Neuronal stem cell (in vitro differentiated cells): ENCODE results near the gene SLC5A5.
A peak's percentile ranks its signal among the peaks of the same experiment; 100 is the strongest.

Experiments used
- DNase-seq: peaks from one replicate; pipeline ENCODE4 v3.0.0-alpha.2; 2013; ENCODE audit warnings: low spot score
- H2AFZ ChIP-seq: one replicate; pipeline ENCODE4 v1.6.1; 2013; ENCODE audit warnings: mild to moderate bottlenecking, low read length, inconsistent platforms
- H2AK5ac ChIP-seq: 2 replicates; pipeline ENCODE4 v1.6.1; 2013; ENCODE audit warnings: low read depth, mild to moderate bottlenecking, inconsistent platforms, low read length, moderate library complexity, mixed read lengths
- H2BK120ac ChIP-seq: 2 replicates; pipeline ENCODE4 v1.6.1; 2013; ENCODE audit warnings: low read depth, mild to moderate bottlenecking, inconsistent platforms, low read length, moderate library complexity, mixed read lengths
- H2BK12ac ChIP-seq: one replicate; pipeline ENCODE4 v1.6.1; 2013; ENCODE audit warnings: low read length, inconsistent platforms
- H2BK15ac ChIP-seq: 2 replicates; pipeline ENCODE4 v1.6.1; 2013; ENCODE audit warnings: mild to moderate bottlenecking, low read length, inconsistent platforms, mixed read lengths
- H2BK5ac ChIP-seq: one replicate; pipeline ENCODE4 v1.6.1; 2013; ENCODE audit warnings: inconsistent platforms, mild to moderate bottlenecking, low read length, moderate library complexity
- H3K14ac ChIP-seq: one replicate; pipeline ENCODE4 v1.6.1; 2013; ENCODE audit warnings: low read length, inconsistent platforms
- H3K18ac ChIP-seq: 2 replicates; pipeline ENCODE4 v1.6.1; 2013; ENCODE audit warnings: low read length, inconsistent platforms
- H3K23ac ChIP-seq: 2 replicates; pipeline ENCODE4 v1.6.1; 2013; ENCODE audit warnings: low read depth, mild to moderate bottlenecking, mixed read lengths, low read length, inconsistent platforms; ENCODE audit not compliant: poor library complexity
- H3K27ac ChIP-seq: replicated peaks from 3 replicates; pipeline ENCODE4 v1.5.1; 2013; ENCODE audit warnings: low read length, inconsistent platforms
- H3K27me3 ChIP-seq, 3 experiments: 2 replicates each; pipeline ENCODE4 v1.6.1; 2013; ENCODE audit warnings: low read length in 3 of 3, mild to moderate bottlenecking in 2 of 3, inconsistent platforms in 1 of 3, low read depth in 1 of 3, mixed read lengths in 1 of 3, moderate library complexity in 1 of 3; ENCODE audit not compliant: control insufficient read depth in 3 of 3, insufficient read depth in 3 of 3
- H3K36me3 ChIP-seq, 2 donors: replicated peaks in 1 of 2; 2 replicates each; pipeline ENCODE4 v1.6.1; 2013; ENCODE audit warnings: low read length in 2 of 2; ENCODE audit not compliant: control insufficient read depth in 2 of 2, insufficient read depth in 2 of 2
- H3K4ac ChIP-seq: 2 replicates; pipeline ENCODE4 v1.6.1; 2013; ENCODE audit warnings: inconsistent platforms, mild to moderate bottlenecking, low read length, moderate library complexity
- H3K4me1 ChIP-seq, 2 donors: 1 replicate in 1 of 2; 2 replicates in 1 of 2; pipeline ENCODE4 v1.6.1; 2013; ENCODE audit warnings: low read length in 2 of 2, low read depth in 1 of 2; ENCODE audit not compliant: control insufficient read depth in 2 of 2, insufficient read depth in 1 of 2
- H3K4me2 ChIP-seq: one replicate; pipeline ENCODE4 v1.6.1; 2013; ENCODE audit warnings: mild to moderate bottlenecking, low read length, inconsistent platforms; ENCODE audit not compliant: insufficient read depth, poor library complexity, severe bottlenecking
- H3K4me3 ChIP-seq, 2 donors: 2 replicates each; pipeline ENCODE4 v1.5.1; 2013; ENCODE audit warnings: low read length in 2 of 2, mild to moderate bottlenecking in 2 of 2, inconsistent platforms in 1 of 2, moderate library complexity in 1 of 2
- H3K79me1 ChIP-seq: one replicate; pipeline ENCODE4 v1.6.1; 2013; ENCODE audit warnings: low read depth, mild to moderate bottlenecking, inconsistent platforms, low read length, moderate library complexity
- H3K9ac ChIP-seq: one replicate; pipeline ENCODE4 v1.6.1; 2013; ENCODE audit warnings: mild to moderate bottlenecking, low read depth, low read length, inconsistent platforms; ENCODE audit not compliant: poor library complexity
- H3K9me3 ChIP-seq, 2 donors: replicated peaks in 1 of 2; 2 replicates each; pipeline versions ENCODE3 to v1.6.1; 2013; ENCODE audit warnings: low read length in 2 of 2, mild to moderate bottlenecking in 2 of 2, inconsistent platforms in 1 of 2, low read depth in 1 of 2, mixed read lengths in 1 of 2, moderate library complexity in 1 of 2; ENCODE audit not compliant: control insufficient read depth in 2 of 2, insufficient read depth in 1 of 2
- H4K8ac ChIP-seq: one replicate; pipeline ENCODE4 v1.6.1; 2013; ENCODE audit warnings: low read depth, mild to moderate bottlenecking, inconsistent platforms, low read length, moderate library complexity
- H4K91ac ChIP-seq: one replicate; pipeline ENCODE4 v1.6.1; 2013; ENCODE audit warnings: low read length, low read depth, mild to moderate bottlenecking, inconsistent platforms; ENCODE audit not compliant: poor library complexity
- WGBS, 2 donors: extraction: QIAGEN DNeasy Blood & Tissue Kit; methylation state at CpG; one replicate each; pipeline ENCODE4 v1.1.7; 2013; ENCODE audit warnings: missing lambda C conversion rate in 2 of 2, mixed read lengths in 1 of 2; ENCODE audit not compliant: insufficient read length in 2 of 2, insufficient replicate concordance in 1 of 2; ENCODE audit errors: extremely low coverage in 2 of 2; 5-methylcytosine and 5-hydroxymethylcytosine counted together

The SLC5A5 gene

DNA sequence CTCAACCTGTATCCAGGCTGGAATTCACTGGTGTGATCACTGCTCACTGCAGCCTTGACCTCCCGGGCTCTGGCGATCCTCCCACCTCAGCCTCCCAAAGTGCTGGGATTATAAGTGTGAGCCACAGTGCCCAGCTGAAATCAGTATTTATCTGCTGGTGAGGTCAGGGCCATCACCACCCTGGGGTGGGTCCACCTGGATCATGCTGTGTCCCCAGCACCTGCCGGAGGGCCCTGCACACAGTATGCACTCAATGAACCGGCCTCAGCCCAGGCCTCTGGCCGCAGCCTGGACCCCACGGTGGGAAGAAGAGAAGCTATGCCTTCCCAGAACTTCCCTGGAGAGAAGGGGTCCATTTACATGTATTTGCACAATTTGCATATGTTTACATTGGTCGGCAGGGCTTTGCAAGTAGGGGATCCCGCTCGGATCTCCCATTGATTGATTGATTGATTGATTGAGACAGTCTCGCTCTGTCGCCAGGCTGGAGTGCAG is 2.6 kb upstream of the SLC5A5 start:
- H3K27ac ChIP-seq = no peak overlapping the region
- DNase-seq = no peak
- H3K23ac ChIP-seq = no peak overlapping the region
- H3K4me3 ChIP-seq = no peak overlapping the region
- H2BK5ac ChIP-seq = no peak overlapping the region
- H3K27me3 ChIP-seq = peaks cover 2 to 45% (median 30%) of the 10 kb centered on the region in 3 experiments
- H3K9ac ChIP-seq = peak overlapping the region; percentile 27
- no peak overlapping the region for H3K14ac ChIP-seq
- no peak overlapping the region for H2BK12ac ChIP-seq
- no peak overlapping the region for H4K8ac ChIP-seq
- H2BK120ac ChIP-seq = no peak overlapping the region
- no peak overlapping the region for H4K91ac ChIP-seq
- H3K4me2 ChIP-seq = no peak overlapping the region
- no peak overlapping the region for H3K4ac ChIP-seq
- H3K4me1 ChIP-seq = peaks cover 0 to 3% of the 10 kb centered on the region in 2 donors
- no peak overlapping the region for H2AK5ac ChIP-seq
- no CpG with 5 or more reads among the region's 11 CpGs for WGBS, 2 donors
- H2BK15ac ChIP-seq = no peak overlapping the region
- H2AFZ ChIP-seq = no peak overlapping the region
- no peaks in the 10 kb centered on the region for H3K9me3 ChIP-seq
- peaks cover 5% of the 10 kb centered on the region for H3K79me1 ChIP-seq
- no peak overlapping the region for H3K18ac ChIP-seq
- H3K36me3 ChIP-seq = peaks cover 8 to 21% of the 10 kb centered on the region in 2 donors

- Histone ChIP-seq H3K18ac (no peak overlapping the region), H3K36me3 (peaks cover 0 to under 1% of the 10 kb centered on the region in 2 donors), H3K4me1 (peaks cover 0 to 6% of the 10 kb centered on the region in 2 donors), H3K27me3 (peaks cover 2 to 54% (median 30%) of the 10 kb centered on the region in 3 experiments), H3K27ac (no peak overlapping the region), H2AFZ (peak overlapping the region; percentile 69), H3K14ac (no peak overlapping the region), H3K9me3 (no peaks in the 10 kb centered on the region), H3K9ac (no peak overlapping the region), H4K91ac (no peak overlapping the region), H2AK5ac (peak overlapping the region; percentile 96), H2BK5ac (no peak overlapping the region), H3K4me2 (no peak overlapping the region), H3K4me3 (no peak overlapping the region), H2BK12ac (peak overlapping the region; percentile 73), H4K8ac (no peak overlapping the region), H3K79me1 (peaks cover 1% of the 10 kb centered on the region), H2BK15ac (no peak overlapping the region), H3K4ac (no peak overlapping the region), H3K23ac (no peak overlapping the region), H2BK120ac (no peak overlapping the region)
- no peak for DNase-seq
- no CpG with 5 or more reads among the region's 10 CpGs for WGBS, 2 donors
Observed at GRCh38 chr19:17871032-17871877, 490 bp upstream of the SLC5A5 start.

DNA sequence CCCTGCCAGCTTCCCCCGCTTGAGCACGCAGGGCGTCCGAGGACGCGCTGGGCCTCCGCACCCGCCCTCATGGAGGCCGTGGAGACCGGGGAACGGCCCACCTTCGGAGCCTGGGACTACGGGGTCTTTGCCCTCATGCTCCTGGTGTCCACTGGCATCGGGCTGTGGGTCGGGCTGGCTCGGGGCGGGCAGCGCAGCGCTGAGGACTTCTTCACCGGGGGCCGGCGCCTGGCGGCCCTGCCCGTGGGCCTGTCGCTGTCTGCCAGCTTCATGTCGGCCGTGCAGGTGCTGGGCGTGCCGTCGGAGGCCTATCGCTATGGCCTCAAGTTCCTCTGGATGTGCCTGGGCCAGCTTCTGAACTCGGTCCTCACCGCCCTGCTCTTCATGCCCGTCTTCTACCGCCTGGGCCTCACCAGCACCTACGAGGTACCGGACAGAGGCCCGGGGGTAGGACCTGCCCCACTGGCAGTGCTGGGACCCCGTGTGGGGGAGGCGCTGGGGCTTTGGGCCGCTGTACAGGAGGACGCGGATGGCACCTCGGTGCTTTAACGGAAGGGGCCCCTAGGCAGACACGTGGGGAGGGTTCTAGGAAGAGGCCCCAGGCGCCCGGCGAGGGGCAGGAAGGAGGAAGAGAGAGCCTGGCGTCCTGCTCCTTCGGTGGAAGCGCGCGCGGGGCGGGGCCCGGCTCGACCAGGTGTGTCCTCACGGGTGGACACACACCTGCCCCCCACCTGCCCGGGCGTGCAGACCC is 681 bp downstream of the SLC5A5 start:
- no peak overlapping the region for H3K18ac ChIP-seq
- peaks cover 0 to 6% of the 10 kb centered on the region in 2 donors for H3K4me1 ChIP-seq
- H3K4ac ChIP-seq = no peak overlapping the region
- no peak overlapping the region for H3K4me3 ChIP-seq
- no peaks in the 10 kb centered on the region for H3K36me3 ChIP-seq
- no peak for DNase-seq
- H2BK120ac ChIP-seq = no peak overlapping the region
- peak overlapping the region; percentile 73 for H3K23ac ChIP-seq
- no peak overlapping the region for H4K8ac ChIP-seq
- peak overlapping the region; percentile 56 for H3K14ac ChIP-seq
- H3K27ac ChIP-seq = no peak overlapping the region
- WGBS, 2 donors = no CpG with 5 or more reads among the region's 61 CpGs
- H2BK15ac ChIP-seq = peak overlapping the region; percentile 75
- peak overlapping the region; percentile 96 for H2AK5ac ChIP-seq
- H3K9me3 ChIP-seq = no peaks in the 10 kb centered on the region
- peaks cover 2 to 54% (median 30%) of the 10 kb centered on the region in 3 experiments for H3K27me3 ChIP-seq
- peaks cover 1% of the 10 kb centered on the region for H3K79me1 ChIP-seq
- no peak overlapping the region for H4K91ac ChIP-seq
- no peak overlapping the region for H3K4me2 ChIP-seq
- no peak overlapping the region for H3K9ac ChIP-seq
- H2BK5ac ChIP-seq = peak overlapping the region; percentile 24
- H2BK12ac ChIP-seq = peak overlapping the region; percentile 73
- no peak overlapping the region for H2AFZ ChIP-seq
